Hepatocyte (in vitro differentiated cells): ENCODE results near the gene FXYD1. TPM values are rescaled to one million over a fixed set of nuclear protein-coding genes. Genes with fewer than 3 reads are reported as not detected.

Source experiments
- DNase-seq: peaks from one replicate; pipeline ENCODE4 v3.0.0-alpha.2; 2016; ENCODE audit warnings: low spot score
- H2AFZ ChIP-seq: fragments of 200-600 bp; sonication (generic); 2 replicates; pipeline ENCODE4 v1.6.0; 2016; ENCODE audit warnings: antibody characterized with exemption, mild to moderate bottlenecking
- H3K27ac ChIP-seq: fragments of 200-600 bp; sonication (generic); 2 replicates; pipeline ENCODE4 v1.5.1; 2016; ENCODE audit warnings: mild to moderate bottlenecking
- H3K27me3 ChIP-seq: fragments of 200-600 bp; sonication (generic); 2 replicates; pipeline ENCODE4 v1.6.1; 2016
- H3K36me3 ChIP-seq: fragments of 200-600 bp; sonication (generic); replicated peaks from 2 replicates; pipeline ENCODE4 v1.5.1; 2016; ENCODE audit warnings: low read depth; ENCODE audit not compliant: insufficient read depth
- H3K4me1 ChIP-seq: fragments of 200-600 bp; sonication (generic); 2 replicates; pipeline ENCODE4 v1.5.1; 2016; ENCODE audit warnings: mild to moderate bottlenecking, moderate library complexity; ENCODE audit not compliant: insufficient read depth
- H3K4me2 ChIP-seq: fragments of 200-600 bp; sonication (generic); 2 replicates; pipeline ENCODE4 v1.6.0; 2016
- H3K4me3 ChIP-seq: fragments of 200-600 bp; sonication (generic); 2 replicates; pipeline ENCODE4 v1.5.1; 2016; ENCODE audit warnings: mild to moderate bottlenecking
- H3K79me2 ChIP-seq: fragments of 200-600 bp; sonication (generic); 2 replicates; pipeline ENCODE4 v1.6.0; 2017; ENCODE audit warnings: mild to moderate bottlenecking
- H3K9me2 ChIP-seq: fragments of 200-600 bp; sonication (generic); replicated peaks from 2 replicates; pipeline ENCODE4 v1.6.0; 2017; ENCODE audit warnings: mild to moderate bottlenecking; ENCODE audit not compliant: insufficient read depth
- H3K9me3 ChIP-seq: fragments of 200-600 bp; sonication (generic); 2 replicates; pipeline ENCODE4 v1.5.1; 2016; ENCODE audit warnings: low read depth, mild to moderate bottlenecking
- H4K20me1 ChIP-seq: fragments of 200-600 bp; sonication (generic); 2 replicates; pipeline ENCODE4 v1.6.0; 2016; ENCODE audit warnings: mild to moderate bottlenecking; ENCODE audit not compliant: insufficient read depth, poor library complexity, severe bottlenecking
- CTCF ChIP-seq: fragments of 200-600 bp; sonication (generic); IDR thresholded peaks from 2 replicates; pipeline ENCODE4 v1.5.1; 2016; ENCODE audit warnings: antibody characterized with exemption, mild to moderate bottlenecking; ENCODE audit not compliant: poor library complexity
- EZH2 ChIP-seq: fragments of 200-600 bp; sonication (generic); IDR thresholded peaks from 2 replicates; pipeline ENCODE4 v1.6.1; 2016; ENCODE audit warnings: antibody characterized with exemption, mild to moderate bottlenecking, borderline replicate concordance
- EZH2phosphoT487 ChIP-seq: fragments of 200-600 bp; sonication (generic); IDR thresholded peaks from one replicate; pipeline ENCODE4 v1.6.1; 2018; ENCODE audit warnings: antibody characterized with exemption, mild to moderate bottlenecking, low read depth, moderate library complexity; ENCODE audit not compliant: unreplicated experiment, severe bottlenecking
- WGBS: methylation state at CpG from one replicate; pipeline ENCODE4 v1.1.6; 2016; ENCODE audit warnings: low lambda C conversion rate; ENCODE audit errors: missing lambda C conversion rate; 5-methylcytosine and 5-hydroxymethylcytosine counted together
- polyA plus RNA-seq: library from polyadenylated mRNA; unstranded; fragments of >200 nt; fragmentation: Nextera tagmentation; extraction: Ambion mirVana; gene quantifications from 2 replicates; pipeline ENCODE4 v1.2.1, GENCODE V29; 2016
- total RNA-seq: library from RNA; depleted of rRNA; stranded (reverse); fragments of >200 nt; gene quantifications from 2 replicates; pipeline ENCODE4 v1.2.3, GENCODE V29; 2014

FXYD1 gene
- total and polyA plus RNA-seq, 2 experiments from 2014 or later: 2.9 to 22.0 TPM

DNA sequence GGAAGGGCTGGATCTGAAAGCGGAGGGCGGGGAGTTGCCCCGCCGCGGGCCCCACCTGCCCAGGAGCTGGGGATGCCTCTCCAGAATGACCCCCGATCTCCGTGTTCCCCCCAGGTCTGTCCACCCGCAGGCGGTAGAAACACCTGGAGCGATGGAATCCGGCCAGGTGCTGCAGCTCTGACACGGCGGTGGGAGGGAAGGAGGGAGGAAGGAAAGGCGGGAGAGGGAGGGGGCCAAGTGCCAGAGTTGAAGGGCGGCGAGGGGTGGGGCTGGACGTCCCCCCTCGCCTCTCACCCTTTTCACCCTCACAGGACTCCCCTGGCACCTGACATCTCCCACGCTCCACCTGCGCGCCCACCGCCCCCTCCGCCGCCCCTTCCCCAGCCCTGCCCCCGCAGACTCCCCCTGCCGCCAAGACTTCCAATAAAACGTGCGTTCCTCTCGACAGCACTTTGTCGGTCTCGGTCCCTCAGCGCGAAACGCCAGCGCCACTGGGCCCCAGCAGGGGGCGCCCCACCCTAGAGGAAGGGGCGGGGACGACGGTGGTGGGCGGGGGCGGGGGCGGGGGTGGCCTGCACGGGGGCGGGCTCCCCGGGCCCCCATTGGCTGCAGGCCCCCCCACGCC, 4.1 kb downstream of the FXYD1 start:
- H3K9me3 ChIP-seq: no peaks in the 10 kb centered on the region
- no peak overlapping the region for H2AFZ ChIP-seq
- no peak overlapping the region for H3K27ac ChIP-seq
- H4K20me1 ChIP-seq: no peaks in the 10 kb centered on the region
- DNase-seq: peak; percentile 72
- H3K4me2 ChIP-seq: peak overlapping the region; percentile 78
- no peaks in the 10 kb centered on the region for H3K9me2 ChIP-seq
- peaks cover 27% of the 10 kb centered on the region for H3K27me3 ChIP-seq
- H3K4me3 ChIP-seq: no peak overlapping the region
- 6% methylated on average over 10 of the region's 46 CpGs for WGBS
- no peaks in the 10 kb centered on the region for H3K79me2 ChIP-seq
- no peaks in the 10 kb centered on the region for H3K36me3 ChIP-seq
- H3K4me1 ChIP-seq: peaks cover 35% of the 10 kb centered on the region
- TF ChIP-seq EZH2 (no peak), CTCF (peak; percentile 86)

- 7% methylated on average over 6 of the region's 31 CpGs for WGBS
- H3K27me3 ChIP-seq: peaks cover 27% of the 10 kb centered on the region
- no peaks in the 10 kb centered on the region for H3K9me3 ChIP-seq
- H3K36me3 ChIP-seq: no peaks in the 10 kb centered on the region
- no peak for DNase-seq
- H3K9me2 ChIP-seq: no peaks in the 10 kb centered on the region
- TF ChIP-seq EZH2phosphoT487: no peak
- TF ChIP-seq CTCF: no peak
- no peak for TF ChIP-seq EZH2
- no peak within 1 kb of the TSS for H2AFZ ChIP-seq
- peaks cover 30% of the 10 kb centered on the region for H3K4me1 ChIP-seq
- H3K4me2 ChIP-seq: peak within 1 kb of the TSS; percentile 78
- H4K20me1 ChIP-seq: no peaks in the 10 kb centered on the region
- H3K4me3 ChIP-seq: no peak within 1 kb of the TSS
- no peaks in the 10 kb centered on the region for H3K79me2 ChIP-seq
- H3K27ac ChIP-seq: no peak within 1 kb of the TSS
Measured at GRCh38 chr19:35143231-35143715, 4.6 kb downstream of the FXYD1 start, which contains the start of gene FXYD7. Gene FXYD7, plus strand, starts transcription at chr19:35143255. Its CDS starts 79 bp downstream, at chr19:35143334.

DNA sequence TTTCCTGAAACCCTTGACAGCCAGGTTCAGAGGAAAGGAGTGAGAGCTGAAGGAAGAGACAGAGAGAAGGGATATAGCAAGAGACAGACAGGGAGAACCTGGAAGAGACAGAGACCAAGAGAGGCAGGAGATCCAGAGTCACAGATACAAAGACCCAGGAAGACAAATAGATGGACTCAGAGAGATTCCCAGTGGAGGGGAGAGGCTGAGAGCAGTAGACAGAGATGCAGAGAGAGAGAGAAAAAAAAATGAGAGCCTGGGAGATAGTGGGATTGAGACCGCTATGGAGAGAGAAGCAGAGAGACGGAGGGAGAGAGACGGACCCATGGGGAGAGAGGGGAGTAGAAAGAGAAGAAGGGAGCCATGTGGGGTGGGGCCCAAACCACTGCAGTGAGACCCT, 5.2 kb downstream of the FXYD1 start:
- H3K9me3 ChIP-seq: no peaks in the 10 kb centered on the region
- no peaks in the 10 kb centered on the region for H3K9me2 ChIP-seq
- 44% methylated on average over 1 of the region's 3 CpGs for WGBS
- DNase-seq: no peak
- H3K4me2 ChIP-seq: no peak overlapping the region
- no peak overlapping the region for H3K4me3 ChIP-seq
- TF ChIP-seq EZH2phosphoT487: no peak
- TF ChIP-seq CTCF: no peak
- TF ChIP-seq EZH2: no peak
- no peaks in the 10 kb centered on the region for H3K36me3 ChIP-seq
- H3K79me2 ChIP-seq: no peaks in the 10 kb centered on the region
- peaks cover 25% of the 10 kb centered on the region for H3K4me1 ChIP-seq
- H3K27me3 ChIP-seq: peaks cover 27% of the 10 kb centered on the region
- no peaks in the 10 kb centered on the region for H4K20me1 ChIP-seq
- no peak overlapping the region for H2AFZ ChIP-seq
- no peak overlapping the region for H3K27ac ChIP-seq
